GM13977 (cell line): ENCODE data around the gene UGT2B15.
A peak's percentile ranks its signal among the peaks of the same experiment; 100 is the strongest.
"Not testable (repeated sequence)": the region's sequence is repeated elsewhere in the genome, so short reads cannot be mapped to it uniquely, and the experiment has no call there.

Experiments
- DNase-seq: peaks from one replicate; pipeline ENCODE4 v3.0.0; 2012; ENCODE audit warnings: low spot score
- in situ Hi-C: fragments of 300-500 bp; cut with MboI; formaldehyde crosslinking; loops from one replicate; pipeline ENCODE4 v1.12.0; 2022; ENCODE audit warnings: low sequenced_read_pairs, low pct_unique_long_range_greater_than_20kb, mixed read lengths, inconsistent platforms; ENCODE audit not compliant: unreplicated experiment
- TF ChIP-seq, protein P1 (sequence below): IDR thresholded peaks from 2 replicates; pipeline ENCODE4 v1.5.1; 2012; ENCODE audit warnings: mild to moderate bottlenecking, control low read depth; ENCODE audit not compliant: insufficient read depth; ENCODE audit errors: extremely low read depth, missing control alignments

The UGT2B15 gene

DNA sequence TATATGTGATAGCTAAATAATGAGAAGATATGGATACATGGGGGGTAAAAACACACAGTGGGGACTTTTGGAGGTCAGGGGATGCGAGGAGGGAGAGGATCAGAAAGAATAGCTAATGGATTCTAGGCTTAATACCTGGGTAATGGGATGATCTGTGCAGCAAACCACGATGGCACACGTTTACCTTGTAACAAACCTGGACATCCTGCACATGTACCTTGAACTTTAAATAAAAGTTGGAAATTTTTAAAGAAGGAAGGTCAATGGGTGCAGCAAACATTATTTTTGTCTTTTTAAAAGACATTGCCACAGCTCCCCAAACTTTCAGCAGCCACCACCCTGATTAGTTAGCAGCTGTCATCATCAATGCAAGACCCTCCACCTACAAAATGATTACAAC, 29.7 kb upstream of the UGT2B15 start:
- no peak for DNase-seq
- in situ Hi-C loops: no loop called here
- TF ChIP-seq, protein P1, sequence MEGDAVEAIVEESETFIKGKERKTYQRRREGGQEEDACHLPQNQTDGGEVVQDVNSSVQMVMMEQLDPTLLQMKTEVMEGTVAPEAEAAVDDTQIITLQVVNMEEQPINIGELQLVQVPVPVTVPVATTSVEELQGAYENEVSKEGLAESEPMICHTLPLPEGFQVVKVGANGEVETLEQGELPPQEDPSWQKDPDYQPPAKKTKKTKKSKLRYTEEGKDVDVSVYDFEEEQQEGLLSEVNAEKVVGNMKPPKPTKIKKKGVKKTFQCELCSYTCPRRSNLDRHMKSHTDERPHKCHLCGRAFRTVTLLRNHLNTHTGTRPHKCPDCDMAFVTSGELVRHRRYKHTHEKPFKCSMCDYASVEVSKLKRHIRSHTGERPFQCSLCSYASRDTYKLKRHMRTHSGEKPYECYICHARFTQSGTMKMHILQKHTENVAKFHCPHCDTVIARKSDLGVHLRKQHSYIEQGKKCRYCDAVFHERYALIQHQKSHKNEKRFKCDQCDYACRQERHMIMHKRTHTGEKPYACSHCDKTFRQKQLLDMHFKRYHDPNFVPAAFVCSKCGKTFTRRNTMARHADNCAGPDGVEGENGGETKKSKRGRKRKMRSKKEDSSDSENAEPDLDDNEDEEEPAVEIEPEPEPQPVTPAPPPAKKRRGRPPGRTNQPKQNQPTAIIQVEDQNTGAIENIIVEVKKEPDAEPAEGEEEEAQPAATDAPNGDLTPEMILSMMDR: no peak

- TF ChIP-seq, protein P1: no peak
- in situ Hi-C loops: no loop called here
- no peak for DNase-seq
Measured at GRCh38 chr4:68693325-68694075, 23.0 kb upstream of the UGT2B15 start.

- in situ Hi-C loops: no loop called here
- TF ChIP-seq, protein P1: no peak
- no peak for DNase-seq
Measured at GRCh38 chr4:68691186-68691585, 20.7 kb upstream of the UGT2B15 start.

DNA sequence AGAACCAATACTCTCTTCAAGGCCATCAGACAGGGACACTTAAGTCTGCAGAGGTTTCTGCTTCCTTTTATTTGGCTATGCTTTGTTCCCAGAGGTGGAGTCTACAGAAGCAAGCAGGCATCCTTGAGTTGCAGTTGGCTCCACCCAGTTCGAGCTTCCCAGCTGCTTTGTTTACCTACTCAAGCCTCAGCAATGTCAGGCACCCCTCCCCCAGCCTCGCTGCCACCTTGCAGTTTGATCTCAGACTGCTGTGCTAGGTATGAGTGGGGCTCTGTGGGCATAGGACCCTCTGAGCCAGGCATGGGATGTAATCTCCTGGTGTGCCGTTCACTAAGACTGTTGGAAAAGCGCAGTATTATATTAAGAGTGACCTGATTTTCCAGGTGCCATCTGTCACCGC, 12.6 kb upstream of the UGT2B15 start:
- TF ChIP-seq, protein P1: no peak

GRCh38 chr4:68681298-68681697, 10.8 kb upstream of the UGT2B15 start:
- in situ Hi-C loops, DNase-seq: not testable (repeated sequence)

More for the DNA sequence above, 12.6 kb upstream of the UGT2B15 start:
- in situ Hi-C loops: no loop called here
- DNase-seq: no peak

- TF ChIP-seq, protein P1: no peak
- in situ Hi-C loops: no loop called here
- DNase-seq: no peak
Measured at GRCh38 chr4:68673143-68673542, 2.7 kb upstream of the UGT2B15 start.

GRCh38 chr4:68671217-68671616, 765 bp upstream of the UGT2B15 start:
- TF ChIP-seq, protein P1: peak; percentile 21
- DNase-seq, in situ Hi-C loops: not testable (repeated sequence)

DNA sequence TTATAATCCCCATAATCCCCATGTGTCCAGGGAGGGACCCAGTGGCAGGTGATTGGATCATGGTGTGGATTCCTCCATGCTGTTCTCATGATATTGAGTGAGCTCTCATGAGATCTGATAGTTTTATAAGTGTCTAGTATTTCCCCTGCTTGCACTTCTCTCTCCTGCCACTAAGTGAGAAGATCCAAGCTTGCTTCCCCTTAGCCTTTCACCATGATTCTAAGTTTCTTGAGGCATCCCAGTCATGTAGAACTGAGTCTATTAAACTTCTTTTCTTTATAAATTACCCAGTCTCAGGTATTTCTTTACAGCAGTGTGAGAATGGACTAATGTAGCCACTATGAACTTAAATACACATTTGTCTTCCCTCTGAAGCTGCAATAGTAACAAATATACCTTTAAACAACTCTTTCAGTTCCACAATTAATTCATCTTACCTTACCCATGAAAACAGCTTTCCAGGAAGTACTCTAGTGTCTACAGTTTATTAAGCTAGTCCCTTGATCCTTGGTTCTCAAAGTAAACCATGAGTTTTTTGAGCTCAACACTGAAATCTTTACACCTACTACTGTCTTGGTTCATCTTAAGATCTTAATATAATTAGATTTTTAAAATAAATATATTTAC, 1.8 kb downstream of the UGT2B15 start:
- in situ Hi-C loops, DNase-seq: not testable (repeated sequence)

DNA sequence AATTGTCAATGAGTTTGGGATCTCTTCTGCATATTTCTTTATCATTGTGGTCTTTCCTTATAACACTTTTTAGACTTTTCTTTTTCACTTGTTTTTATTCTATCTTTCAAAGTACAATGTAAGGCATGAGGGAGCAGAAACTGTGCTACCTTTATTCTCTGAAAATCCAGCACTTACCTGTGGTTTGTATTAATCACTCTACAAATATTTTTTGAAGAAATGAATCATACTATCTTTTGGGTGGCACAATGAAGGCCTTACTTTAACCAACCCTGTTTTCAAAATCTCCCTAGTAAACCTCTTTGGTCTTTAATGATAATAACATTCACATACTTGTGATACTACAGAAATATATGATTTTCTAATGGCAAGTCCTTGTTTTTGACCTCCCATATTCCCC, 2.9 kb downstream of the UGT2B15 start:
- DNase-seq, in situ Hi-C loops: not testable (repeated sequence)

DNA sequence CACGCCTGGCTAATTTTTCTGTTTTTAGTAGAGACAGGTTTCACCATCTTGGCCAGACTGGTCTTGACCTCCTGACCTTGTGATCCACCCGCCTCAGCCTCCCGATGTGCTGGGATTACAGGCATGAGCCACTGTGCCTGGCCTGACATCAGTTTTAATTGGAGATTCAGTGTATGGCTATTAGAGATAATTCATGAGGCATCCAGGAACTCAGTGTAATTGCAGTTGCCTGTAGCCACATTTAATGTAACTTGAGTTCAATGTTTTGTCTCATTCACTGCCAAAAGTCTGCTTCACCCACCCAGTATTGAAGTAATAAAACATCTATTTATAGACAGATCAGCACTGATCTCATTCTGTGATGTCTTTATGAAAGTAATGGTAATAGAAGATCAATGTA, 5.7 kb downstream of the UGT2B15 start:
- in situ Hi-C loops, DNase-seq: not testable (repeated sequence)
